ENCODE data around the gene KDM4B.
"Not testable (repeated sequence)": the region's sequence is repeated elsewhere in the genome, so short reads cannot be mapped to it uniquely, and the experiment has no call there.

The KDM4B gene

GRCh38 chr19:5154129-5154798 is 185.4 kb downstream of the KDM4B start:
- no peak for DNase-seq

- no peak for DNase-seq
These were observed 186.0 kb downstream of the KDM4B start for GRCh38 chr19:5154799-5155426.

- no peak for DNase-seq
These were observed 186.8 kb downstream of the KDM4B start for GRCh38 chr19:5155586-5156210.

- no peak for DNase-seq
These were observed 187.5 kb downstream of the KDM4B start for GRCh38 chr19:5156231-5156986.

GRCh38 chr19:5157186-5157585 is 188.3 kb downstream of the KDM4B start:
- DNase-seq, result no peak

GRCh38 chr19:5158549-5159134 is 189.7 kb downstream of the KDM4B start:
- not testable (repeated sequence) for DNase-seq

DNA sequence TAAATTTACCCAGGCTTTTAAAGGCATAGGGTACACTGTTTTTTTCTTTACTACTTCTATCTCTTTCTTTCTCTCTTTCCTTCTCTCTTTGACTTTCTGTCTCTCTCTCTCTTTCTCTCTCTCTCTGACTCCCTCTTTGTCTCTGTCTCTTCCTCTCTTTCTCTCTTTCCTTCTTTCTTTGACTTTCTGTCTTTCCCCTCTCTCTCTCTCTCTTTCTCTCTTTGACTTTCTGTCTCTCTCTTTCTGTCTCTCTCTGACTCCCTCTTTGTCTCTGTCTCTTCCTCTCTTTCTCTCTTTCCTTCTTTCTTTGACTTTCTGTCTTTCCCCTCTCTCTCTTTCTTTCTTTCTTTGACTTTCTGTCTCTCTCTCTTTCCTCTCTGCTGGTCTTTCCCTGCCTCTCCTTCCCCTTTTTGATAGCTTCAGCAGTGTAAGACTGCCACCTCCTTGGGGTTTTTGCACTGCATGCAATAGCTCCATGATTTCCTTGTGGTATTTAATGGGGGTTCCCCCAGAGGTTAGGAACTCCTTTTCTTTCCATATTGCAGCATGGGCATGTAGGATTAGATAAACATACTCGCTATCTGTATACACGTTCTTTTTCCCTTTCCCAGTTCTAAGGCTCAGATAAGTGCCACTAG is 191.4 kb downstream of the KDM4B start:
- not testable (repeated sequence) for DNase-seq

GRCh38 chr19:5164845-5165696 is 196.2 kb downstream of the KDM4B start:
- not testable (repeated sequence) for DNase-seq

DNA sequence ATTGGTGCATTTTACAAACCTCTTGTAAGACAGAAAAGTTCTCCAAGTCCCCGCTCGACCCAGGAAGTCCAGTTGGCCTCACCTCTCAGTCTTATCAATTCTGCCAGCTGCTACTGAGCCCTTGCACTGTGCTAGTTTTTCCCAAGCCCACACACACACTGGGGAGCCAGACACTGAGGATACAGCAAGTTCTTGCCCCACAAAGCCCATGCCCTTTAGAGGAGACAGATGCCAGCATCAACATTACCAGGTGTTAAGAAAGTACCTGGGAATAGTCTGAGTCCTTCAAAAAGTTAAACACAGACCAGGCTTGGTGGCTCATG is 196.7 kb downstream of the KDM4B start:
- DNase-seq, result no peak

- DNase-seq, result peak; percentile 52
These were observed 197.3 kb downstream of the KDM4B start for GRCh38 chr19:5166262-5166661.

- DNase-seq, result no peak
These were observed 201.4 kb downstream of the KDM4B start for GRCh38 chr19:5170329-5170745.

DNA sequence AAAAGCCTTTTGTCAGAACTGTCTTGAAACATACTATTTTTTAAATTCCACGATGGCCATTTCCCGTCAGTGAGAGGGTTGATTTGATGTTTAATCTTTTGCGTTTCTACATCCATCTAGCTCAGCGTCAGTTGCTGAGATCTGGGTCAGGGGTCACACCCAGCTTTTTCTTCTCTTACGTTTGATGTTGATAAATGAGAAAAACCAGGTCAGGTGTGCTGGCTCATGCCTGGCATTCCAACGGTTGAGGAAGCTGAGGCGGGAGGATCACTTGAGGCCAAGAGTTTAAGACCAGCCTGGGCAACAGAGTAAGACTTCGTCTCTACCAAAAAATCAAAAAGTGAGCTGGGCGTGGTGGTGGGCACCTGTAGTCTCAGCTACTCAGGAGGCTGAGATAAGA is 202.8 kb downstream of the KDM4B start:
- DNase-seq, result no peak

DNA sequence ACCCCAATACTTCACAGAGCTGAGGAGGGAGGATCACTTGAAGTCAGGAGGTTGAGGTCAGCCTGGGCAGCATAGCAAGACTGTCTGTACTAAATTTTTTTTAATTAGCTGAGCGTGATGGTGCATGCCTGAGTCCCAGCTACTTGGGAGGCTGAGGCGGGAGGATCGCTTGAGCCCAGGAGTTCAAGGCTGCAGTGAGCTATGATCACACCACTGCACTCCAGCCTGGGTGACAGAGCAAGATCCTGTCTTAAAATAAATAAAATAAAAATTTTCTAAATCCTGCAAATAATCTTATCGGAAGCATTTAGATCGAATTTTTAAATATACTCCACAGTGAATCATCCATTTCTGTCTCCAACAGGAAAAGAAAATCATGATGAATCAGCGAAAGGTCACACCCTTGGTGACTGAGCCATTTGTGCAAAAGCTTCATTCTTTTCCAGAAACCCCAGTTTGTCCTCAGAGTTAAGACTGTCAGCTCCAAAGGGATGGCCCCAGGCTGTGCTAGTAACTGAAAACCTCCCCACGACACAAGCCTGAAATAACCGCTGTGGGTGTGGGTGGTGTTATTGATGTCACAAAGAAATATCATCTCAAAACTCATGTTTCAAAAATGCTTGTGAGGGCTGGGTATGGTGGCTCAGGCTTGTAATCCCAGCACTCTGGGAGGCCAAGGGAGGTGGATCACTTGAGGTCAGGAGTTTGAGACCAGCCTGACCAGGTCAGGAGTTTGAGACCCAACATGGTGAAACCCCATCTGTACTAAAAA is 204.1 kb downstream of the KDM4B start:
- DNase-seq, result peak; percentile 95

- DNase-seq, result no peak
These were observed 205.1 kb downstream of the KDM4B start for GRCh38 chr19:5173993-5174392.

- no peak for DNase-seq
These were observed 209.0 kb downstream of the KDM4B start for GRCh38 chr19:5177745-5178450.

DNA sequence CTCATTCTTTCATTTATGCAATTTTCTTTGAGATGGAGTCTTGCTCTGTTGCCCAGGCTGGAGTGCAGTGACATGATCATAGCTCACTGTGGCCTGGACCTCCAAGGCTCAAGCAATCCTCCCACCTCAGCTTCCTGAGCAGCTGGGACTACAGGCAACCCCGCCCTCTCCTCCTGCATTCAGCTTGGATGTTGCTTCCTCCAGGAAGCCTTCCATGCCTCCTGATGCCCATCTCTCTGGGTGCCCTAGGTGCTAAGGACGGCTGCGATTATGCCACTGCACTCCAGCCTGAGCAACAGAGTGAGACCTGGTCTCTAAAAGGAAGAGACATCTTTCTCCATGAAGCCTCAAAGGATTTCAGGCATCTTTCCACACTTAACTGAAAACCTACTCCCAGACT is 209.9 kb downstream of the KDM4B start:
- no peak for DNase-seq

DNA sequence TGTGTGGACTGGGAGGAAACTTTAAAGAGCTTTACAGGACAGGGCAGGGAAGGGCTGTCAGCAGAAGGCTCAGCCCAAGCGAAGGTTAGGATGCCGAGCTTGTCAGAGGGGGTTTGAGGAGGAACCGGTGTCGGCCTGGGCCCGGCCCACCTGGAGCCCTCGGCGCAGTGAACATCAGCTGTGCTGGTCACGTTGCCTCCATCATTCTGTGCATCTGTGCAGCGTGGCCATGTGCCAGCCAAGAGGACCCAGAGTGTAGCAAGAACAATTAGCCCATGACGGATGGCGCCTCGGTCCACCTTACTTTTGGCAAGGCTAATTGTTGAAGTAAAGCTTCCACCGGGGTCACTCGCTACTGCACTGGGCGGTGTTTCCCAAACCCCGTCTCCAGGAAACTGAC is 210.3 kb downstream of the KDM4B start:
- no peak for DNase-seq

DNA sequence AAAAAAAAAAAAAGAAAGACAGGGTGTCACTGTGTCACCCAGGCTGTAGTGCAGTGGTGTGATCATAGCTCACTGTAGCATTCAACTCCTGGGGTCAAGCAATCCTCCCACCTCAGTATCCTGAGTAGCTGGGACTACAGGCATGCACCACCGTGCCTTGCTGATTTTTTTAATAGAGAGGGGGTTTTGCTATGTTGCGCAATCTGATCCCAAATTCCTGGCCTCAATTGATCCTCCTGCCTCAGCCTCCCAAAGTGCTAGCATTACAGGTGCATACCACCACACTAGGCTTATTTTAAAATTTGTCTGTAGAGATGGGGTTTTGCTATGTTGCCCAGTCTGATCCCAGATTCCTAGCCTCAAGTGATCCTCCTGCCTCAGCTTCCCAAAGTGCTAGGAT is 212.4 kb downstream of the KDM4B start:
- no peak for DNase-seq

- no peak for DNase-seq
These were observed 213.8 kb downstream of the KDM4B start for GRCh38 chr19:5182751-5183150.

DNA sequence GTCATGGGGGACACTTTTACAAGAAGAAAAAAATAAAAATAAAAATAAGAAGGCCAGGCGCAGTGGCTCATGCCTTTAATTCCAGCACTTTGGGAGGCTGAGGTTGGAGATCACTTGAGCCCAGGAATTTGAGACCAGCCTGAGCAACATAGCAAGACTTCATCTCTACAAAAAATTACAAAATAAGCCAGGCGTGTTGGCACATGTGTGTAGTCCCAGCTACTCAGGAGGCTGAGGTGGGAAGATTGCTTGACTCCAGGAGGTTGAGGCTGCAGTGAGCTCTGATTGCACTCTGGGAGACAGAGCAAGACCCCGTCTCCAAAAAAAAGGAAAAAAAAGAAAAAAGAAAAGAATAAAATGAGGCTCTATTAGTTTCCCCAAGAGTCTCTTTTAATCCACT is 214.7 kb downstream of the KDM4B start:
- no peak for DNase-seq
